Urothelium cell line (cell line): ENCODE data around the gene FAM50B.

Source experiments
- DNase-seq: peaks from one replicate; pipeline ENCODE4 v3.0.0; 2011; ENCODE audit warnings: low spot score, mixed read lengths
- FAIRE-seq: peaks from 2 replicates; lab custom pipeline; 2011; peaks lifted over from hg19 to GRCh38; lab: Jason Lieb, UNC

The FAM50B gene

GRCh38 chr6:3892603-3893002 lies 43.4 kb downstream of the FAM50B start:
- FAIRE-seq, result no peak
- no peak for DNase-seq

- no peak for FAIRE-seq
- no peak for DNase-seq
Measured at GRCh38 chr6:3893487-3893886, 44.3 kb downstream of the FAM50B start.

GRCh38 chr6:3893917-3894316 lies 44.7 kb downstream of the FAM50B start:
- FAIRE-seq (no peak), DNase-seq (no peak)

GRCh38 chr6:3894590-3895311 lies 45.6 kb downstream of the FAM50B start:
- FAIRE-seq (no peak), DNase-seq (no peak)

DNA sequence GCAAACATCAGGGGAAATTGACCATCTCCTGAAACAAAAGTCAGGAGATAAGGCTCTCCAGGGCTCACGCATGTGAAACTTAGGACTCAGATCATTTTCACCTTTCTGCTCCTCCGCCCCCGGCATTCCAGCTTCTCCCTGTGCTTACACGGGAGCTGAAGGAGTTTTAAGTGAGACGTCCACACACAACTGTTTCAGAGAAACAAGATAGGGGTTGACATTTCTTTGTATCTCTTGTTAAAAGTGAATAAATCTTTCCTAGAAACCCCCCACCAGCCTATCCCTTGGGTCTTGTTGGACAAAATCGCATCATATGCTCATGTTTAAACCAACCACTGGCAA lies 46.1 kb downstream of the FAM50B start:
- FAIRE-seq, result no peak
- DNase-seq, result no peak

GRCh38 chr6:3895805-3896204 lies 46.6 kb downstream of the FAM50B start:
- FAIRE-seq, result no peak
- no peak for DNase-seq

DNA sequence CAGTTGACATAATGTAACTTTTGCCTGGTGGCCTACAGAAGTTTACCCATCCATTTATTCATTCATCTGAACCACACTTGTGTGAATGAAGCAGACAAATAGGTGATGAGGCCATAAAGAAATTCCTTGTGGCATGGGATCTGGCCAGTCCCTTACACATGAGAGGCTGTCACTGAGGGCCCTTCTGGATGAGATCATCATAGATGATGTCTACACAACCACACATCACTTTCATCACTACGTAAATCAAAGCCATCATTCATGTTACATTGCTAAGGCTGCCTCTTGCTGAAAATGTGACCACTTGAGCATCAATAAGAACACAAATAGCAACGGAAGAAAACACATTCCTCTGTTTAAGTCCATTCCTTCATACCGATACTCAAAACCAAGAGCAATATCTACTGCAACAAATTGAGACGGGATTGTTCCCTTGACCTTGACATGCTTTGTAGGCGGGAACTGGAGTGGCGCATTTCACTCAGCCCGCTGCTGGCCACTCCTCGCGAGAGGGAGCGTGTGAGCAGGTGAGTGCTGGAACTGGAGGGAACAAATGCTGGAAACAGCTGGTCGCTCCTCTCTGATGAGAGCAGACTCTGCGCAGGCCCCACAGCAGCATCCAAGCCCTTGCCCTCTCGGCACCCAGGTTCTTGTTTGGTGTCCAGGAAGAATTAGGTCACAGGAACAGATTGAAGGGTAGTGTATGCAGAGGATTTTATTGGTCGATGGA lies 49.3 kb downstream of the FAM50B start:
- no peak for DNase-seq
- FAIRE-seq, result no peak

GRCh38 chr6:3899061-3899460 lies 49.9 kb downstream of the FAM50B start:
- FAIRE-seq (no peak), DNase-seq (no peak)

DNA sequence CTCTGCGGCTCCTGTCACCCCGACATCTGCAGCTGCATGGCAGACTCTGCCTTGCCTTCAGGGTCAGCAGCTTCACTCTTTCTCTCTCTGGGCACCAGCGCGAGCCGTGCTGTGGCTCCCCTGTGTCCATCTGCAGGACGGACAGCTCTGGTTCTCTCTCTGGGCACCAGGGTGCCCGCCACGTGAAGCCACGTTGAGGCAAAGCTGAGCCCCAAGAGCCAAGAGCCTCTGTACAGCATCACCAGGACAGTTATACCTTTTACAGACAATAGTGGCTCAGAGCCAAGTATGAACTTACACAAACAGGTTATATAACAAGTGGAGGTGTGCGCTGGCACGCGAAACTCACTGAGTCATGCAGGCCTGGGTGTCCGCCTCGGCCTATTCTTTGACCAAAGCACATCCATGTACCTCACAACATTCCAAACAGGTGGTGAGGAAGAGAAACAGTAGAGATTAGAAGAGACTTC lies 50.8 kb downstream of the FAM50B start:
- DNase-seq (no peak), FAIRE-seq (no peak)
